ENCODE measurements around the gene TGM2. TPM values are rescaled to one million over a fixed set of nuclear protein-coding genes. Genes with fewer than 3 reads are reported as not detected.

TGM2 gene
- 143 TPM for total RNA-seq

GRCh38 chr20:38165089-38165965 is at the start of gene TGM2:
Gene TGM2 (minus strand): TSS chr20:38165270. CDS start chr20:38165198, 72 bp downstream.
- peak; percentile 76 for DNase-seq (ENCODE audit: low spot score)

DNA sequence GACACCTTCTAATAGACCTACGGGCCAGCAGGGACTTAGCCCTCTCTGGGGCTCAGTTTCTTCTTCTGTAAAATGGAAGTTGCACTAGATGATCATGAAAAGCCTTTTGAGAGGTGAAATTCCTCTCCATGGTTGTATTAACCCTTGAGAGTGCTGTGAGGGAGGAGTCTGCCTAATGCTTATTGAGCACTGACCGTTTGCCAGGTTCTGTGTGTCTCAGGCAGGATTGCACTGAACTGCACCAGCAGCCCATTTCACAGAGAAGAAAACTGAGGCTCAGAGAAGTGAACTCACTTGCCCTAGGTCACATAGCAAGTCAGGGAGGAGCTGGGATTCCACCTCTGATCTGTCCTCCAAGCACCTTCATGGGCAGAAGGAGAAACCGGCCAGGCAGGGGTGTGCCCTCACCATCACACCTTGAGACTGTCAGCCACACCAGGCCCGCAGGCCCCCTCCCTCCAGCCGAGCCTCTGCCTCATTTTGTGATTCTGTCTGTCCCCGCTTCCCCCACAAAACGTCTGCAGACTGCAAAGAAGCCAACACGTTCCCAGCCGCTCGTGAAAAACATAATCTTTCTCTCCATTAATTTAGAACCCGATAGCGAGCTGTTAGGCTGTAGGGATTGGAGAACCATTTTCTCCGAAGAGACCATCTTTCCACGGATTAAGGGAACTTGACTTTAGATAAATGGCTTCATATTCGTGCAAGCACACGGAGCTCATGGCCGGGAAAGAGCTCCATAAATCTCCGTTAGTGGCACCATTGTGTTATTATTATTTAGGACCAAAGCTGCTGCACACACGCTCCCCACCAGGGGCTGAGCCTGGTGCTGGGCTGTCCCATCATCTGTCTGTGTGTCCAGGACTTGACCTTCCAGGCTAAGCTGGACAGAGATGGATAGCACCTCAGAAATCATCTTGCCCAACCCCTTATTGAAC is 49.5 kb upstream of the TGM2 start:
- no peak for DNase-seq (ENCODE audit: low spot score)

DNA sequence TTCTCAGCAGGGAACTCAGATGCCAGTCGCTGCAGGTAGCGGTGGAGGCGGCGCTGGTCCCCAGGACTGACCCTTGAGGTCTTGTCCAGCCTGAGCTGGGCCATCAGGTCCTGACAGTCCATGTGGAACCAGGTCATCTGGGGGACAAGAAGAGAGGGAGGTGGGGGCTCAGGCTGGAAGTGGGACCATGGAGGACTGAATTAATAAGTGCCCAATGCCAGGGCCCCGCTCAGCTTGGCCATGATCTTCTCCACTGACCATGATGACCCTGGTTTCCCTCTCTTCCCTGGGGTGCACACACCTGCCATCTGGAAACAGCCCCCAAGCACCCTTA is 48.5 kb upstream of the TGM2 start:
- no peak for DNase-seq (ENCODE audit: low spot score)

- DNase-seq (ENCODE audit: low spot score): no peak
These were observed 47.9 kb upstream of the TGM2 start for GRCh38 chr20:38212806-38213606.

- no peak for DNase-seq (ENCODE audit: low spot score)
These were observed 46.4 kb upstream of the TGM2 start for GRCh38 chr20:38211200-38212097.

- DNase-seq (ENCODE audit: low spot score): no peak
These were observed 45.7 kb upstream of the TGM2 start for GRCh38 chr20:38210741-38211140.

DNA sequence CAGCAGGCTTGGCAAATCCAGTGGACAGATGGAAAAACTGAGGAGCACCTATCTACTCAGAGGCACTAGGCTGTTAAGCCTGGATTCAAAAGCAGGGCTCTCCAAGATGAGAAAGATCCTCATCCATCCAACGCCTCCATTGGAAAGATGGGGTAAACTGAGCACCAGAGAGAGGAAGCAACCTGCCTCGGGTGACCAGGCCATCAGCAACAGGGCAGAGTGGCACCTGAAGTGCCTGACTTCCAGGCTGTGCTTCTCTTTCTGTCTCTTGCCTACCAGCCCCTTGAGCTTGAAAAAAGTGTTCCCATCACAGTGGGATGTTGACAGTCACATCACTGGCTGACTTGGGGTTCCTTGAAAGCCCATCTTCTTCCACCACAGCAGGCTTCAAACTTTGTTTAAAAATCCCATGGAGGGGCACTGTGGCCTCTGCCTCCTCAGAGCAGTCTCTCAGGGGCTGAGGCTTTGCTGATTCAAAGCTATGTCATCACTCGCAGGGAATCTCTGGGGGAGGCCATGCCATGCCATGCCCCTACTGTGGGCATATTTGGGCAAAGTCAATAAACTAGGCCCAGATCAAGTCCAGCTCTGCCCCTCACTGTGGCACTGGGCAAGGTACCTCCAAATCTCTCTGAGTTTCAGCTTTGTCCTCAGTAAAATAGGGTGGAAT is 44.8 kb upstream of the TGM2 start:
- DNase-seq (ENCODE audit: low spot score): no peak

GRCh38 chr20:38209054-38209675 is 44.1 kb upstream of the TGM2 start:
- no peak for DNase-seq (ENCODE audit: low spot score)

DNA sequence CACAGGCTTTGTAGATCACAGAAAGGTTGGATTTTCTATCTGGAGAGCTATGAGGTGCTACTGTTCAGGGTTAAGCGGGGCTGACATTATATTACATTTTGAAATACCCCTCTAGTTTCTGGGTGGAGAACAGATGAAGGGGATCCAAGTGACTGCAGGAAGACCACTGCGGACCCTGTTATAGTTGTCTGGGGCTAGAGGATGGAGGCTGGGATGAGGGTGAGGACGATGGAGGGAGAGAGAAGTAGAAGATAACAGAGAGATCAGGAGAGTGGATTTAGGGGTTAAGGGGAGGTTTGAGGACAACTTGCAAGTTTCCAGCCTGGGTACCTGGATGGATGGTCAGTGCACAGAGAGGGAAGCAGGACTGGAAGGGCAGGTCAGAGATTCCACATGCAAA is 43.5 kb upstream of the TGM2 start:
- DNase-seq (ENCODE audit: low spot score): no peak

- DNase-seq (ENCODE audit: low spot score): no peak
These were observed 43.0 kb upstream of the TGM2 start for GRCh38 chr20:38208088-38208487.

- no peak for DNase-seq (ENCODE audit: low spot score)
These were observed 42.6 kb upstream of the TGM2 start for GRCh38 chr20:38207621-38208020.

DNA sequence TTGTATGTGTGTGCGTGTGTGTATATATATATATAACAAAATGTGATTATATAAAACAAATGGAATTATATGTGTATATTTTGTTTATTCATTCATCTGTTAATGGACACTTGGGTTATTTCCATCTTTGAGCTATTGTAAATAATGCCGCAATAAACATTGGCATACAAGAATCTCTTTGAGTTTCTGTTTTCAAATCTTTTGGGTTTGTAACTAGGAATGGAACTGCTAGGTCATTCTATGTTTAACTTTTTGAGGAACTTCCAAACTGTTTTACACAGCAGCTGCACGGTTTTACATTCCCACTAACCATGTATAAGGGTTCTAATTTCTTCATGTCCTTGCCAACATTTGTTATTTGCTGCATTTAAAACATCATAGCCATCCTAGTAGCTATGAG is 39.9 kb upstream of the TGM2 start:
- DNase-seq (ENCODE audit: low spot score): no peak

DNA sequence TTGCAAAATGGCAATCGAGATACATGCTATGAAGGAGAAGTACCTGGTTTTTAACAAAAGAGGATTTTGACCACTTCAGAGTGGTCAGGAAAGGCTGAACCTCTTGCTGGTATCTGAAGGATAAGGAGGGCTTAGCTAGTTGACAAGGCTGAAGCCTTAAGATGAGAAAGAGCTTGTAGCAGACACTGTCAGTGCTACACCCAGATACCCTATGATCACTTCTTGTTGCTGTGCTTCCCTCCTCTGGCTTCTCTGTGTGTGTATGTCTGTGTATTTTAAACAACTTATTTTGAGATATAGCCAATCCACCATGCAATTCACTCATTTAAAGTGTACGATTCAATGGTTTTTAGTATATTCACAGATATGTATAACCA is 38.9 kb upstream of the TGM2 start:
- DNase-seq (ENCODE audit: low spot score): no peak

DNA sequence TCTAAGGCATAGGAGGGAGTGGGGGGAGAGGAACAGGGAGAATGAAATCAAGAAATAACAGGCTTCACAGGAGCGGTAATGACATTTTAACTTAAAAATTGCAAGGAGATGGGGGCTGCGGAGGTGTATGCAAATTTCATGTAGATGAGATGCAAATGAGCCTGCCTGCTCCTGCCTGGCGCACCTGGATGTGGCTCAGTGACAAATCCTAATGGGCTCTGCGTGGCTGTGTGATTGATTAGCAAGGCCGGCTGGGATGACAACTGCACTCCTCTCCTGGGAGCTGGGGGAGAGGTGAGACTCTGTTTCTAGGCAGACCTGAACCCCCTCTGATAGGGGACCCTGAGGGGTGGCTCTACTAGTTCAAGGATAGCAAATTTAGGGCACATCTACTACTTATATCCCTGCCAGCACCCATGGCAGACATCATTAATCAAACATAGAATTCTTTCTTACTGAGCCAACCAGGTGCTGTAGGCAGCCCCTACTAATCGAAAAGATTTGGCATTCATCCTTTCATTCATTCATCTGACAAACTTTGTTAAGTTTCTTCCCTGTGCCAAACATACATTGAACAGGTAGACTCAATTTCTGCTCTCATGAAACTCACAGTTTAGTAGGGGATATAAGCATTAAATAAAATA is 38.4 kb upstream of the TGM2 start:
- DNase-seq (ENCODE audit: low spot score): no peak

DNA sequence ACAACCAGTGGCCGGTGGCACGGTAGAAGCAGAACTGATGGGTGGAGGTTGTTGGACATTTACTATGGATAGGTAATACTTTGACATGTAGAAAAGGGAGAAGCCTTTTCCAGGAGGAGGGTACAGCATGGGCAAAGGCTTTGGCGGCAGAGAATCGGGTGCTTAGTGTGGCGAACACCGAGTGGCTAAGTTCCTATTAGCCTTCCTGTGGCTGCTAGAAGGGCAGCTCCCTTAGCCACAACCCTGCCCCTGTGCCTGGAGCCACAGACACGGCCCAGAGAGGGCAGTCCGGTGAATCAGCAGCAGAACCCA is 37.9 kb upstream of the TGM2 start:
- no peak for DNase-seq (ENCODE audit: low spot score)

DNA sequence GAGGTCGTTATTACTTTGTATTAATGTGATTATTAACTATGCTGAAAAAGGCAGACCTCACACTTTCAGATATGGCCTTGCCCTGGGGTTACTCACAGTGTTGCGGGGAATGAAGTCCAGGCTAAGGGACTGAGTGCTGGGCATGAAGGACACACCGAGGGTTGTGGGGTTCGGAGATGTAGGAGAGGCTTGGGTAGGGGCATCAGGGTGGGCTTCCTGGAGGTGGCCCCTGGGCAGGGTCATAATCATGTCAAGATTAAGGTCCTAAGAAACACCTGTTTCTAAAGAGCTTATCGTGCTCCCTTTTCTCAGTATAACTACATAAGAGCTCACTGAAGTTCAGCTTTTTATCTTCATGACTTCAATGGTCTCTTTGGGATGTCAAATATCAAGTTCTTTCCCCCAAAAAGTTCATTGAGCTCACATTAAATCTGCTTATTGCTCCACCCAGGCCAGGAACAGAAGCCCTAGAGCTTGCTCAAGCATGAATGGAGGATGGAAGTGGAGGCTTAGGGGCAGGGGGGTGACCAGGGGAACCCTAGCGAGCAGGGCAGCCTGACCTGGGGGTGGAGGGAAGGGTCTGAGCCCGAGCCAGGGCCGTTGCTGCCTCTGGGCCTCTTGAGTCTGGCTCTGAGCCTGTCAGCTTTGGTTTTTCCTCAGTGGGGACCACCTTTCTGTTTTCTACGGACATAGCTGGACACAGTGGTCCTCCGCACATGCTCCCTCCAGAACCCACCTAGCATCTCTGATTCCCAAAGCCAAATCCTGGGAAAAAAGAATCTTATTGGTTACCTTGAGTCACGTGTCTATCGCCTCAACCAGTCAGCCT is 37.3 kb upstream of the TGM2 start:
- DNase-seq (ENCODE audit: low spot score): no peak

GRCh38 chr20:38201356-38201755 is 36.3 kb upstream of the TGM2 start:
- DNase-seq (ENCODE audit: low spot score): no peak

- DNase-seq (ENCODE audit: low spot score): no peak
These were observed 35.6 kb upstream of the TGM2 start for GRCh38 chr20:38200646-38201045.
